ENCODE measurements around the gene ADAMTS17.

GRCh38 chr15:100330629-100331215 lies 11.1 kb downstream of the ADAMTS17 start:
- no peak for TF ChIP-seq CTCF (IDR thresholded peaks at IDR 0.05)
- TF ChIP-seq POLR2A (IDR thresholded peaks at IDR 0.05), result no peak
